ENCODE results near the gene RPS5.
"Not testable (repeated sequence)": the region's sequence is repeated elsewhere in the genome, so short reads cannot be mapped to it uniquely, and the experiment has no call there.

Gene RPS5

DNA sequence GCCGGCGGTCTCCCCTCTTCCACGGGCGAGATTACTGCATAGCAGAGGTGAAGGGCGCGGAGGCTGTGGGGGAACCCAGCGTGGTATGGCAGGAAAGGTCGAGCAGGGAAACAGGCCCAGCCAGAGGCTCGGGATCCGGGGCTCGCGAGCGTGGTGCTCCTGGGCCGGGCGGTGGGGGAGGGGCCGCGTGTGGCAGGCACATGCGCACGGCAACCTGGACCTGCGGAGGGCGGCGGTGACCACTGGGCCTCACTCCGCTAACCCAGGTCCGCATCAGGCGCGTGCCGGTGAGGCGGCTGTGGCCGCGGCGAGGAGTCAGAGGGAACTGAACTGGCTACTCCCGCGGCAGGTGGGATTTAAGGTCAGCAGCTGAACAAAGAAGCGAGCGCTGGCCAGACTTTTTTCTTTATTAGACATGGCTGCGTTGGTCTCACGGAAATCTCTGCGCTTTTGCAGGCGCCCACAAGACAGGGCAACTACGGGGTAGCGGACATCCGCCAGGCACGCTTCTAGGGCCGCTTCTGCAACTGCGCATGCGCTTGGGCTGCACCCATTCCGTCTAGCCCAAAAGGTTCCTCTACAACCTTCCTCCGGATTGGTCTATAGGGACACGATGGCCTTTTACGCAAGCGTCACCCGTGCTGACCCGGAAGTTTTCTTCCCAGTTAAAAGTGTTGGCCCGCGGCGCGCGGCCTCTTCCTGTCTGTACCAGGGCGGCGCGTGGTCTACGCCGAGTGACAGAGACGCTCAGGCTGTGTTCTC is at the start of gene RPS5:
Gene RPS5 (plus strand): TSS at position 694 of the 762 bp plus-strand sequence. CDS start 869 bp downstream, outside the sequence.
- DNase-seq (ENCODE audit: low read depth): peak; percentile 94

DNA sequence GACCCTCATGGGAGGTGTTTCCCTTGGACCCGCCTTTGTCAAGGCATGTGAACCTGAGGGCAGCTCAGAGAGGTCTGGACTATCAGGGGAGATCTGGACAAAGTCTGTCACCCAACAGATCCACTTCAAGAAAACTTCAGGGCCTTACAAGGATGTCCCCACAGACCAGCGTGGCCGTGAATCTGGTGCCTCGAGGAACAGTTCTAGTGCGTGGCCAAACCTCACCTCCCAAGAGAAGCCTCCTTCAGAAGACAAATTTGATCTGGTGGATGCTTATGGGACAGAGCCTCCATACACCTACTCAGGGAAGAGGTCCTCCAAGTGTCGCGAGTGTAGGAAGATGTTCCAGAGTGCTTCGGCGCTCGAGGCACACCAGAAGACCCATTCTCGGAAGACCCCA is 48.7 kb upstream of the RPS5 start:
- no peak for DNase-seq (ENCODE audit: low read depth)

DNA sequence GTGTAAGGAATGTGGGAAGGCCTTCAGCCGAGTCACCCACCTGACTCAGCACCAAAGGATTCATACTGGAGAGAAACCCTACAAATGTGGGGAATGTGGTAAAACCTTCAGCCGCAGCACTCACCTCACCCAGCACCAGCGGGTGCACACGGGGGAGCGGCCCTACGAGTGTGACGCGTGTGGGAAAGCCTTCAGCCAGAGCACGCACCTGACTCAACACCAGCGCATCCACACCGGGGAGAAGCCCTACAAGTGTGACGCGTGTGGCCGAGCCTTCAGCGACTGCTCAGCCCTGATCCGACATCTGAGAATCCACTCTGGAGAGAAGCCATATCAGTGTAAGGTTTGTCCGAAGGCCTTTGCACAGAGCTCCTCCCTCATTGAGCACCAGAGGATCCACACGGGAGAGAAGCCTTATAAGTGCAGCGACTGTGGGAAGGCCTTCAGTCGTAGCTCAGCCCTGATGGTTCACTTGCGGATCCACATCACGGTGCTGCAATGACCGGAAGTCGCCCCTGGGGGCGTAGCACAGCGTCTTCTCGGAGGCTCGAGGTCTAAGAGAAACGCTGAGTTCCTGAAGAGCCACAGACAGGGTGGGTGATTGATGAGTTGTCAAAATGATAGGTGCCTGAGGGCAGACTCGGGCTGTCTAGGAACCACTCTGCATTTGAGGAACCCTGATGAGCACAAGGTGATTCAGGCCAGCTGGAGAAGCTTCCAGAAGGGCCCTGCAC is 48.1 kb upstream of the RPS5 start:
- no peak for DNase-seq (ENCODE audit: low read depth)

DNA sequence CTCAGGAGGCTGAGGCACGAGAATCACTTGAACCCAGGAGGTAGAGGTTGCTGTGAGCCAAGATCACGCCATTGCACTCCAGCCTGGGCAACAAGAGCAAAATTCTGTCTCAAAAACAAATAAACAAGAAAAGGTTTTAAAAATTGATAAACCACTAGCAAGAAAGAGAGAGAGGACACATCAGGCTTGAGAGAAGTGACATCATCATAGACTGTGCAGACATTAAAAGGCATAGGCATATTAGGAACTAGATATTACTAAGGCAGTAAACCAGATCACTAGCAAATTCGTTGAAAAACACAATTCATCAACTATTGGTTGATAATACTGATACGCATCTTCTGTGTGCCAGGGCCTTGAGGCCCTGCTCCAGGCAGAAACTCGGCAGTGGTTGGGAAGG is 41.5 kb upstream of the RPS5 start:
- no peak for DNase-seq (ENCODE audit: low read depth)

DNA sequence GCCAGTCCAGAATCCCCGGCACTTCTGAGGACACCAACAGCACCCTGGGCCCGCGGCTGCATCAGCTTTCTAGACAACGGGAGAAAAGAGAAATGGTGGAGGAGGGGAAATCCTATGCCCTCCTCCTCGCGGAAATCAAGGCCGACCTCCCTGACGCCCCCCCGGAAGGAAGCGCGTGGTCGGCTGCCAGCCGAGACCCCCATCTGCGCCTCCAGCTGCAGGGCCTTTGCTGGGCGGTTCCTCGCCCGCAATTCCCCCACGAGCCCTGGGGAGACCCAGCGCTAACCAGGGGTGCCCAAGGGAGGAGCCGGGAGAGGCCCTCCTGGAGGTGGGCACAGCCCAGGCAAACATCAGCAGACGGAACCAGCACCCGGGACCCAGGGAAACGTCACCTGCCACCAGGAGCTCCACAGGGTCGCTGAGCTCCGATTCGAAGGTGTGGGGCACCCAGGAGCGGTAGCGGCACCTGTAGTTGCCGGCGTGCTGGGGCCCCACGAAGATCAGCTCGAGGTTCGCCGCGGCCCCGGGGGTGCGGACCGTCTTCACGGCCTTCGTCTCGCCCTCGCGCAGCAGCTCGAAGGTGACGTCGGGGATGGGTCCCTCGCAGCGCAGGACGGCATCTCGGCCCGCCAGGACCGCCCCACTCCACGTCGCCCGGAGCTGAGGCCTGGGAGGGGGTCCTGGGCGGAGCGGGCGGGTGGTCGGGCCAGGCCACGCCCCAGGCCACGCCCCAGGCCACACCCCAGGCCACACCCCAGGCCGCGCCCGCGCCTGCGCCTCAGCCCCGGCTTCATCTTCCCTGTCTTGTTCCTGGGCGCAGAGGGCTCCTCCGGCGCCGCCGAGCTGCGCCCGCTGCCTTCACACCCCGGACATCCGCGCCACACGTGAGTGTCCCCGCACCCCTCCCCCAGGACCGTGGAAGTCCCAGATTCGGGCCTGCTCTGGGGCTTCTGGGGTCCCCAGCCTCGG is 39.8 kb upstream of the RPS5 start:
- peak; percentile 37 for DNase-seq (ENCODE audit: low read depth)

DNA sequence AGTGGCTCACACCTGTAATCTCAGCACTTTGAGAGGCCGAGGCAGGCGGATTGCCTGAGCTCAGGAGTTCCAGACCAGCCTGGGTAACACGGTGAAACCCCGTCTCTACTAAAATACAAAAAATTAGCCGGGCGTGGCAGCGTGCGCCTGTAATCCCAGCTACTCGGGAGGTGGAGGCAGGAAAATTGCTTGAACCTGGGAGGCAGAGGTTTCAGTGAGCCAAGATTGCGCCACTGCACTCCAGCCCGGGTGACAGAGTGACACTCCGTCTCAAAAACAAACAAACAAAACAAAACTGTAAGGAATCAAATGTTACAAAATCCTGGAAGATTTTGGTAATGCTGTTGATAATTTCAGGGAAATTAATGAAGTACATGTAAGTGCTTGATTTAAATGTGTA is 39.0 kb upstream of the RPS5 start:
- not testable (repeated sequence) for DNase-seq (ENCODE audit: low read depth)

DNA sequence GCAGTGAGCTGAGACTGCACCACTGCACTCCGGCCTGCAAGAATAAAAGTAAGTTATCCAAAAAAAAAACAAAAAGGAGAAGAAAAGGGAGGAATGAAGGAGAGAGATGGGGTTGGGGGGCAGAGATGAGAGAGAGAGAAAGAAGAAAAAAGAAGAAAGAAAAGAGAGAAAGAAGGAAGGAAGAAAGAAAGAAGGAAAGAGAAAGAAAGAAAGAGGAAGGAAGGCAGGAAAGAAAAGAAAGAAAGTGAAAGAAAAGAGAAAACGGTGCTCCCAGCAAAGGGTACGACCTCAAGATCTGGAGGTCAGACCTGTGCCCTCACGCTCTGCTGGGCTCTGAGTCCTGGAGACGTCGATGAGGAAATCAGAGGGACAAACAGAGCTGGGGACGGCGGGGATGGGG is 37.5 kb upstream of the RPS5 start:
- DNase-seq (ENCODE audit: low read depth): no peak

DNA sequence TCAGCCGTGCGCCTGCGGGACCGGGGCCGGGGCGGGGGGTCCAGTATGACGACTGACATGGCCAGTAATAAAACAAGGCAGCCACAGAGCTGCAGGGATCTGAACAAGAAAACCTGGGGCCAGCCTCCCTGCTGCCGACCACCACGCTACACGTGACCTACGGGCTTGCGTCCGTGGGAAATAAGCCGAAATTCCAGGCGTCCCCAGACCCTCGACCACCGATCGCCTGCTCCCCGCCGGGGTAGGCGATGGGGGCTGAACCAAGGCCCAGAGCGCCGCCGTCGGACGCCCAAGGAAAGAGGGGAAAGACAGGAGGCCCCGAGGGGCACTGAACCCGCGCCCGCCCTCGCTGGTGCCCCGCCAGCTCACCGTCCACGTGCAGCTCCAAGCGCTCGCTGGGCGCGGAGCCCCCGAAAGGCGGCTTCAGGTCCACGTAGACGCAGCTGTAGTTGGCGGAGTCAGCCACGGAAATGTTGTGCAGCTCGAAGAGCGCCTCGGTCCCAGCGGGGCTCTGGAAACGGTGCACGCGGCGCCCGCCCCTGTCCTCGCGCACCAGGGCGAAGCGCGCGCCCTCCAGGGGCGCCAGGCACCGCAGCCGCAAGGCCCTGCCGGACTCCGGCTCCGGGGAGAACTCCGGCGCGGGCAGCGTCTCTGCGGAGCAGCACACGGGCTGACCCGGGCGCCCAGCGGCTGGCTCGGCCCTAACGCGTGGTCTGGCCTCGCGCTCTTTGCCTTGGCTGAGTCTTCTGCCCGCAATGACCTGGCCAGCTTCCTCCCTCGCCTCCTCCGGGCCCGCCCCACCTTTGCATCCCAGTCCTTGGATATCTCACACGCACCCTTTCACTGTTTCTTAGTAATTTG is 36.8 kb upstream of the RPS5 start:
- DNase-seq (ENCODE audit: low read depth): no peak

DNA sequence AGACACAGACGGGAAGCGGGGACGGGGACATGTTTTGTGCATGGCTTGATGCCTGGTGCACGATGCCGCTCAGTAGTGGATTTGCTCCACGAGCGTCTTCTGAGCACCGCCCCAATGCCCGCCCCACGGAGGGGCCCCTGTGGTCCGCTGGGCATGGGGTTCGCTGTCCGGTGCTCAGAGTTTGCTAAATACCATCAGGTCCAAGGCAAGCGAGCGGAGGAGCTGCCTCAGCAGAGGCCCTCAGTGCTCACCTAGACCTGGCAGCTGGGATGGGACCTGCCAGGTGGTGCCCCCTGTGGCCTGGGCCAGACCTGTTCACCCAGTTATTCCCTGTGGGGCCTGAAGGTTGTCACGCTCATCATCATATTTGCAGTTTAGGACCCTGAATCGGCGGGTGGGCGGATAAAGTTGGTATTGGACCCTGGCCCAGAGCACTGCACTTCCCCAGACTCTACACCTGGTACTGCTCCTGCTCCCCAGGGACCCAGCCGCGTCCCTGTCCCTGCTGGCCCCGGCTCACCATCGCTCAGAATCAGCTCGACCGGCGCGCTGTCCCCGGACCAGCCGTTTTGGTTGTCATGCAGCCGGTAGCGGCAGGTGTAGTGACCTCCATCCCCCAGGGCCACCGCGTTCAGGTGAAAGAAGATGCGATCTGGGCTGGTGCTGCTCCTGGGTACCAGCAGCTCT is 36.1 kb upstream of the RPS5 start:
- no peak for DNase-seq (ENCODE audit: low read depth)

DNA sequence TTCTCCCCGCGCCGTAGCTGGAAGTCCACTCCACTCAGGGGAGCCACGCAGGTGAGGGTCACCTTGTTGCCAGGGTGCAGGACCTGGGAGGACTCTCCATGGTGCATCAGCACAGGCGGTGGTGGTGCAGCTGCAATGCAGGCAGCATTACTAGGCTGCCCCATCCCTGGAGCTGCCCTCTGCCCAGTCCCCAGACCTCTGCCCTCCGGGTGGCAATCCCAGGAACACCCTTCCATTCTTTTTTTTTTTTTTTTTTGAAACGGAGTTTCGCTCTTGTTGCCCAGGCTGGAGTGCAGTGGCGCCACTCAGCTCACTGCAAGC is 35.6 kb upstream of the RPS5 start:
- DNase-seq (ENCODE audit: low read depth): no peak

DNA sequence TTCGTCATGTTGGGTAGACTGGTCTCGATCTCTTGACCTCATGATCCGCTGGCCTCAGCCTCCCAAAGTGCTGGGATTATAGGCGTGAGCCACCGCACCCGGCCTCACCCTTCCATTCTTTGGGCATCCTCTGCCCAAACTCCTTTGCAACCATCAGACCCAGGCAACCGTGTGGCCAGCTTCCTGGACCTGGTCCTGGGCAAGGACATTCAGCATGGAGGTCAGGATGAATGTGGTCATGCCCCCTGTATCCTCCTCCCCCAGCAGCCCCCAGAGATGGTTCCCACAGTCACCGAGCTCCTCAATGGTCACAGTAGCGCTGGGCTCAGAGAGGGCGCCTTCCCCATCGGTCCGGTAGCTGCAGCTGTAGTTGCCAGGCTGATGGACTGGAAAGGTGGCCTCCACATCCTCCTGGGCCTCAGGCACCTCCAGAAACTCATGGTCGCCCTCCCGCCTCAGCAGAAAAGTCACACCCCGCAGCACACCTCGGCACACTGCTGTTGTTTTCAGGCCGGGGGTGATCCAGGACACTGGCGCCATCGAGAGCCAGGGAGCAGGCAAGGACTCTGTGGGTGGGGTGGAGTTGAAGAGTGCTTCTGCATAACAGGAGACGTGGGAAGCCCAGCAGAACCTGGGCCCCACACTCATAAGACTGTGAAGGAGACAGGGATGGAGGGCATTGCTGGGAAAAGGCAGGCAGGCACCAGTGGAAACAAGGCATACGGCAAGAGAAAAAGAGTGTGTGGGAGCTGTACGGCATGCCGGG is 34.9 kb upstream of the RPS5 start:
- DNase-seq (ENCODE audit: low read depth): no peak

DNA sequence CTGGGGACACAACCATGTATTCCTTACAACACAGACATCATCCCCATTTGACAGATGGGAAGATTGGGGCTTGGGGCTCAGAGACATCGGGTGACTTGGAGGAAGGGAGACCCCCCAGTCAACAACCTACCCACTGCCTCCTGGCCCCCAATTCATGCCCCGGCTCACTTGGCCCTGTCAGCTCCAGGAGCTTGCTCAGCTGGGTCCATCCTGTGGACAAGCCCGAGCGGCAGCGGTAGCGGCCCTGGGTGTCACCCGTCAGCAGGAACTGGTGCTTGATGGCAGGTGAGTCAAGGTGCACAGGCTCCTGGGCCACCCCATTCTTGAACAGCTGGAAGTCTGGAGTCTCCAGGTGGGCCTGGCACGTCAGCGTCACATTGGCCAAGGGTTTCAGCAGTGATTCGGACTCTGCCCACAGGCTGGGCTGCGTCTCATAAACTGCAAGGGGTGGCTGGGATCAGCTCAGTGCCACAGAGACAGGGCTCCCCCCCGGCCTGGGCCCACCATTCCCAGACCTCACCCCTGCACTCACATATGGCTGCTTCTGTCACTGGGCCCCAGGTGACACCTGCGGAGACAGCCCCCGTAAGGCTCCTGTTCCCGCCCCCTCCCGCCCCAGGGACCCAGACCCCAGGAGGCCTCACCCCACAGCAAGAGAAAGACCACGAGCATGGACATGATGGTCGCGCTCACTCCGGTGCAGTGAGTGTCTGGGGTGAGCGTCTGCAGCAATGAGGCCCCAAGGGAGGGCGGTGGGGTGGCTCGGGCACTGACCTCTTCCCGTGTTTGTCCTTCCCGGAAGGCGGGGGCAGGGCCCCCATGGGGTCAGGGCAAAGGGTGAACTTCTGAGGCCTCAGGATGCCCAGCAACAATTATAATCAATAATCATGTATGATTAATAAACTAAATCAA is 34.1 kb upstream of the RPS5 start, which contains the start of gene A1BG:
Gene A1BG (minus strand): TSS at position 733 of the 912 bp plus-strand sequence. CDS start 55 bp downstream, at position 678.
- DNase-seq (ENCODE audit: low read depth): no peak

DNA sequence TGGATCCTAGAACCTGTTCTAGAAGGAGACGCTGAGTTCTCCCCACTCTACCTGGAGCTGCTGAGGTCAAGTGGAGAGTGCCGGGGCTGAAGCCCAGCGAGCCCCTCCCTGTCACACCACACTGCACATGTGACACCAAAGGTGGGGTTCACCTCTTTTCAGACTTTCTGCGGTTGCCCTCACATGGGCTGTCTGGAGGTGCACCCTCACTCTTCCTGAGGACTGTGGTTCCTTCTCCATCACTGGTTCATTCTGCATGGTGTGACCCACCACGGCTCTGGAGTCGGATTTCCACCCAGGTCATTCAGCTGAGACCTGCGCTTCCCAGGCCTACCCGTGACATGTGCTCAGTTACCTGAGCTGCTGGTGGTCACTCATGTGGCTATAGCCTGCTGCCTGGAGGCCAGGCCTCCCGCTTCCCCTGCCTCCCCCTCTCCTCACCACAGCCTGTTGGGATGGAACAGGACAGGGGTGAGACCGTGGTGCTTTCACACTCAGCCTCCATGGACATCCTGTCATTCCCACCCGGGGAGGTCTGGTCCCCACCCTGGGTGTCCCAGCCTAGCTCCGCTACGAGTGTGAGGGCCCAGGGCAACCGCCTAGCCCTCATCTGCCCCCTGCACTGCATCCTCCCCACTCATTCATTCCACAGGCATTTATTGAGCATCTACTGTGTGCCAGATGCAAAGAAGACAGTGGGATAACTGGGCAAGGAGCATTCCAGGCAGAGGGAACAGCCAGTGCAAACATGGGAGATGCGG is 33.2 kb upstream of the RPS5 start:
- no peak for DNase-seq (ENCODE audit: low read depth)

DNA sequence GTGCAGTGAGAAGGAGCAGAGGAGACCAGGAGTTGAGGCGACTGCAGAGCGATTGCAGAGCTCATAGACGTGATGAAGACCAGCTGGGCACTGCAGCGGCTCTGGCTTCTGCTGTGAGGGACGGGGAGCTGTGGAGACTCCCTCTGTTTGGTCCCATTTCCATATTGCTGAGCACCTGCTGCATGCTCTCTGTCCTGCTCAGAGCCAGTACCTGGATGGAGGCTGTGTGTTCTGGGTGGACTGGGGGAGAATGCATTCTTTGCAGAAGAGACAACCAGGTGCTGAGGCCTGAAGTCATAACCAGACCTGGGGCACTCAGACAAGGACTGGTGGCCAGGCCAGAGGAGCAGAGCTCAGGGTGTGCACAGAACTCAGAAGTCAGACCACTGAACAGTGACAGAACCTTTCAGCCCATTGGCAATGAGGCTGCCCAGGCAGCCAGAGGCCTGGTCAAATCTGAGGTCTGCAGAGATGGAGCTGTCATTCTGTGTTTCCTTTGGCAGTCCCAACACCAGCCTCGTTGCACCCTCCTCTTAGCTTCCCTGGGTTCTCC is 32.5 kb upstream of the RPS5 start:
- DNase-seq (ENCODE audit: low read depth): no peak

DNA sequence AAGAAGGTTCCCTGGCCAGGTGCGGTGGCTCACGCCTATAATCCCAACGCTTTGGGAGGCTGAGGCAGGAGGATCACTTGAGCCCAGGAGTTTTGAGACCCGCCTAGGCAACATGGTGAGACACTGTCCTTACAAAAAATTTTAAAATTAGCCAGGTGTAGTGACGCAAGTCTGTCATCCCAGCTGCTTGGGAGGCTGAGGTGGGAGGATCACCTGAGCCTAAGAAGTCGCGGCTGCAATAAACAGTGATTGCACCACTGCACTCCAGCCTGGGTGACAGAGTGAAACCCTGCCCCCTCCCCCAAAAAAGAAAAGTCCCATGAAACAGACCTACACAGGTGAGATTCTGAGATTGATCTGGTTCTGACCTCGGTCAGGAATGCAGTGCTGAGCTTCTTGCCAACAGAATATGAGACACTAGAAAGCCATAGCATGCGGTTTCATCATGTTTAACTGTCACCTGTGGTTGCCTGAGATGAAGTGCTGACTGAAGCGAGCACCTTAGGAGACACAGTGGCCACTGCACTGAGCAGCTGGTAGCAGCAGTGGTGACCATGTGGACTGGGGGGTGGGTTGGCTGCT is 31.8 kb upstream of the RPS5 start:
- no peak for DNase-seq (ENCODE audit: low read depth)

DNA sequence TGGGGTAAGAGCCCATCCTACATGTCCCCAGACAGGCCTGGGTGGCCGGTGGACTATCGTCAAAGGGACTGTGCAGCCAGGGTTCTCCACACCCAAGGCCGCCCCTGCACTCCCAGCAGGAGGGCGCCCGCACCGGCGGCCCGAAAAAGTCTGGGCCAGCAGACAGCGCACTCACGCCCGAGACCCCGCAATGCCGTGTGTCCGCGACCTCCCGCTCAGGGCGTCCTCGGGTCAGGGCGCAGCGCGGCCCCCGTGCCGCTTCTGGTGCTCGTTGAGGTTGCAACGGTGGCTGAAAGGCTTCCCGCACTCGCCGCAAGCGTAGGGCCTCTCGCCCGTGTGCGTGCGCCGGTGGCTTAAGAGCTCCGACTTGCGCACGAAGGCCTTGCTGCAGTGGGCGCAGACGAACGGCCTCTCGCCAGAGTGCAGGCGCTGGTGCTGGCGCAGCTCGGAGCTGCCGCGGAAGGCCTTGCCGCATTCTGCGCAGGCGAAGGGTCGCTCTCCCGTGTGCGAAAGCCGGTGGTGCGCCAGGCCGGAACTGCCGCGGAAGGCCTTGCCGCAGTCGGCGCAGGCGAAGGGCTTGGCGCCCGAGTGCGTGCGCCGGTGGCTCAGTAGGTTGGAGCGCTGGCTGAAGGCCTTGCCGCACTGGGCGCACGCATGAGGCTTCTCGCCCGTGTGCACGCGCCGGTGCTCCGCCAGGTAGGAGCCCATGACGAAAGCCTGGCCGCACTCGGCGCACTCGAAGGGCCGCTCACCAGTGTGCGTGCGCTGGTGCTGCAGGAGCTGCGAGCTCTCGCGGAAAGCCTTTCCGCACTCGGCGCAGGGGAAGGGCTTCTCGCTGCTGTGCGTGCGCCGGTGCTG is 30.9 kb upstream of the RPS5 start:
- peak; percentile 14 for DNase-seq (ENCODE audit: low read depth)

All from stimulated activated CD4-positive, alpha-beta T cell treated with anti-CD3 and anti-CD28 coated beads, Interleukin-2, amount 100 ng/mL, for 4 hours (primary cell).